ENCODE results near the gene EXOC3L2. TPM values are rescaled to one million over a fixed set of nuclear protein-coding genes. Genes with fewer than 3 reads are reported as not detected.

Gene EXOC3L2
- total RNA-seq, 1 experiment from 2014 or later: 0.08 TPM

DNA sequence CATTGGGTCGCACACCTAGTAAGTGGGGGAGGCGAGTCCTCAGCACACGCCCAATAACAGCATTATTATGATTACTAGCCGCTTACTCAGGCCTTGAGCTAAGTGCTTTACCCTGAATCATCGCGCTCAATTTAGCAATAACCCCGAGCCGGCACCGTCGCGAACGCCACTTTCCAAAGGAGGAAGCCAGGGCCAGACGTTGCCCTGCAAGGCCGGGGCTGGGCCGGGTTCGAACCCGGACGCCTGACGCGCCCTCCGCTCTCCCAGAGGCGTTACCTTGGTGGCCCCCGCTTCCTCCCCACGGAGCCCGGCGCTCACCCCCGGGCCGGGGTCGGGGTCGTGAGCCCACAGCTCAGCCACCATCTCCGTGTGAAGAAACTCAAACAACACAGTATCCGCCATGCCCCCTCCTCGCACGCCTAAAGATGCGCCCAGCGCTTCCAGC, 67.4 kb downstream of the EXOC3L2 start, which contains the start of gene TRAPPC6A:
TRAPPC6A (minus strand) TSS at position 421 of the 445 bp plus-strand sequence; CDS start at position 402, 19 bp downstream.
- BruUV-seq (replicated peaks): TSS peak; percentile 98
- ATAC-seq: peak; percentile 5
- DNase-seq (ENCODE audit: low read depth, low spot score): no peak

DNA sequence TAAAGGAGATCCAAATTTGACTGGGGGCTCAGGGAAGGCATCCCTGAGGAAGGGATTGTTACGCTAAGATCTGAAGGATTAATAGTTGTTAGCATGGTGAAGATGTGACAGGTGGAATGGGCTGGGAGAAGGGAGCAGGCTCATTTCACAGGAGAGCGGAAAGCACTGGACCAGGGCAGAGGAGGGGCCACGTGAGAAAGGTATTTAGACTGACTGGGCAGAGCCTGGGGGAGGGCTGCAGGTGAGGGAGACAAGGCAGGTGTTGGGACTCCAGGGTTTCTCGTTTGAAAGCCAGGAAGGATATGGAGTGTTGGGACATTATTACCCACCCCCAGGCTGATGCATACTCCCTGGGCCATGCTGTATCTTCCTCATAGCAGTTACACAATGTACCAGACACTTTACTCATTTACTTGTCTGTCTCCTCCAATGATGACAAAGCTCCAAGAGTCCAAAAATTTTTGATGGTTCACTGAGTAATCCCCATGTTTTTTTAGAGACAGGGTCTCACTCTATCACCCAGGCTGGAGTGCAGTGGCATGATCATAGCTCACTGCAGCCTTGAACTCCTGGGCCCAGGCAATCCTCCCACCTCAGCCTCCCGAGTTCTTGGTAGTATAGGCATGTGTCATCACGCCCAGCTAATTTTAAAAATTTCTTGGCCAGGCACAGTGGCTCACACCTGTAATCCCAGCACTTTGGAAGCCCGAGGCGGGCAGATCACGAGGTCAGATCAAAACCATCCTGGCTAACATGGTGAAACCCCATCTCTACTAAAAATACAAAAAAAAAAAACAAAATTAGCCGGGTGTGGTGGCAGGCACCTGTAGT, 69.5 kb downstream of the EXOC3L2 start:
- H3K27ac ChIP-seq (ENCODE audit: low read length): no peak overlapping the region
- DNase-seq (ENCODE audit: low read depth, low spot score): no peak
- POLR2A ChIA-PET: interaction anchor here (0.6 to 0.7 kb wide), 2 partner anchors 66 to 1530 kb away, joined by 3 to 5 read pairs; no protein-coding TSS in a partner anchor

More for the DNA sequence above, 67.4 kb downstream of the EXOC3L2 start, which contains the start of gene TRAPPC6A:
- Histone ChIP-seq H3K36me3 (ENCODE audit: control insufficient read depth, insufficient read depth, low read length) (no peaks in the 10 kb centered on the region), H3K27ac (ENCODE audit: low read length) (peak within 1 kb of the TSS; percentile 85), H3K9me3 (ENCODE audit: control insufficient read depth, insufficient read depth, low read depth, low read length) (no peaks in the 10 kb centered on the region), H3K27me3 (ENCODE audit: control insufficient read depth, insufficient read depth, low read length) (no peaks in the 10 kb centered on the region), H3K4me3 (ENCODE audit: low read depth in 2 of 2, low read length in 2 of 2) (peak within 1 kb of the TSS; percentile 88 to 90), H3K4me1 (ENCODE audit: control insufficient read depth, insufficient read depth, low read length) (no peaks in the 10 kb centered on the region)
- intact Hi-C loops (cut with micrococcal nuclease; ENCODE audit: unreplicated experiment): no loop called here
- POLR2A ChIA-PET: interaction anchor here (0.7 kb wide), 1 partner anchor 26 kb away, joined by 5 read pairs; no protein-coding TSS in a partner anchor
- CTCF ChIA-PET: no interaction called here
- TF ChIP-seq, protein P1, sequence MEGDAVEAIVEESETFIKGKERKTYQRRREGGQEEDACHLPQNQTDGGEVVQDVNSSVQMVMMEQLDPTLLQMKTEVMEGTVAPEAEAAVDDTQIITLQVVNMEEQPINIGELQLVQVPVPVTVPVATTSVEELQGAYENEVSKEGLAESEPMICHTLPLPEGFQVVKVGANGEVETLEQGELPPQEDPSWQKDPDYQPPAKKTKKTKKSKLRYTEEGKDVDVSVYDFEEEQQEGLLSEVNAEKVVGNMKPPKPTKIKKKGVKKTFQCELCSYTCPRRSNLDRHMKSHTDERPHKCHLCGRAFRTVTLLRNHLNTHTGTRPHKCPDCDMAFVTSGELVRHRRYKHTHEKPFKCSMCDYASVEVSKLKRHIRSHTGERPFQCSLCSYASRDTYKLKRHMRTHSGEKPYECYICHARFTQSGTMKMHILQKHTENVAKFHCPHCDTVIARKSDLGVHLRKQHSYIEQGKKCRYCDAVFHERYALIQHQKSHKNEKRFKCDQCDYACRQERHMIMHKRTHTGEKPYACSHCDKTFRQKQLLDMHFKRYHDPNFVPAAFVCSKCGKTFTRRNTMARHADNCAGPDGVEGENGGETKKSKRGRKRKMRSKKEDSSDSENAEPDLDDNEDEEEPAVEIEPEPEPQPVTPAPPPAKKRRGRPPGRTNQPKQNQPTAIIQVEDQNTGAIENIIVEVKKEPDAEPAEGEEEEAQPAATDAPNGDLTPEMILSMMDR (IDR thresholded peaks at IDR 0.05): no peak
- TF ChIP-seq POLR2AphosphoS5 (IDR thresholded peaks at IDR 0.05; ENCODE audit: low read depth, low read length): peak; percentile 55; the same call in 1 of the 2 replicates
- in situ Hi-C loops (cut with HindIII; ENCODE audit: low pct_unique_long_range_greater_than_20kb, low sequenced_read_pairs): no loop called here

More for the DNA sequence above, 69.5 kb downstream of the EXOC3L2 start:
- ATAC-seq: no peak
- Histone ChIP-seq H3K9me3 (ENCODE audit: control insufficient read depth, insufficient read depth, low read depth, low read length) (no peaks in the 10 kb centered on the region), H3K27me3 (ENCODE audit: control insufficient read depth, insufficient read depth, low read length) (no peaks in the 10 kb centered on the region), H3K4me1 (ENCODE audit: control insufficient read depth, insufficient read depth, low read length) (no peaks in the 10 kb centered on the region), H3K36me3 (ENCODE audit: control insufficient read depth, insufficient read depth, low read length) (no peaks in the 10 kb centered on the region), H3K4me3 (ENCODE audit: low read depth in 2 of 2, low read length in 2 of 2) (no peak overlapping the region)
- no TSS peak for BruUV-seq (replicated peaks)
- CTCF ChIA-PET: interaction anchor here (0.7 kb wide), 1 partner anchor 45 kb away, joined by 4 read pairs; no protein-coding TSS in a partner anchor
- in situ Hi-C loops (cut with HindIII; ENCODE audit: low pct_unique_long_range_greater_than_20kb, low sequenced_read_pairs) (no loop called here), intact Hi-C loops (cut with micrococcal nuclease; ENCODE audit: unreplicated experiment) (no loop called here)
- TF ChIP-seq TCF7L2 (IDR thresholded peaks at IDR 0.05; ENCODE audit: low read depth, low read length) (no peak), POLR2AphosphoS5 (IDR thresholded peaks at IDR 0.05; ENCODE audit: low read depth, low read length) (no peak), SIN3A (IDR thresholded peaks at IDR 0.05; ENCODE audit: borderline replicate concordance, insufficient read depth, low read depth, low read length) (no peak)
- TF ChIP-seq, protein P2, sequence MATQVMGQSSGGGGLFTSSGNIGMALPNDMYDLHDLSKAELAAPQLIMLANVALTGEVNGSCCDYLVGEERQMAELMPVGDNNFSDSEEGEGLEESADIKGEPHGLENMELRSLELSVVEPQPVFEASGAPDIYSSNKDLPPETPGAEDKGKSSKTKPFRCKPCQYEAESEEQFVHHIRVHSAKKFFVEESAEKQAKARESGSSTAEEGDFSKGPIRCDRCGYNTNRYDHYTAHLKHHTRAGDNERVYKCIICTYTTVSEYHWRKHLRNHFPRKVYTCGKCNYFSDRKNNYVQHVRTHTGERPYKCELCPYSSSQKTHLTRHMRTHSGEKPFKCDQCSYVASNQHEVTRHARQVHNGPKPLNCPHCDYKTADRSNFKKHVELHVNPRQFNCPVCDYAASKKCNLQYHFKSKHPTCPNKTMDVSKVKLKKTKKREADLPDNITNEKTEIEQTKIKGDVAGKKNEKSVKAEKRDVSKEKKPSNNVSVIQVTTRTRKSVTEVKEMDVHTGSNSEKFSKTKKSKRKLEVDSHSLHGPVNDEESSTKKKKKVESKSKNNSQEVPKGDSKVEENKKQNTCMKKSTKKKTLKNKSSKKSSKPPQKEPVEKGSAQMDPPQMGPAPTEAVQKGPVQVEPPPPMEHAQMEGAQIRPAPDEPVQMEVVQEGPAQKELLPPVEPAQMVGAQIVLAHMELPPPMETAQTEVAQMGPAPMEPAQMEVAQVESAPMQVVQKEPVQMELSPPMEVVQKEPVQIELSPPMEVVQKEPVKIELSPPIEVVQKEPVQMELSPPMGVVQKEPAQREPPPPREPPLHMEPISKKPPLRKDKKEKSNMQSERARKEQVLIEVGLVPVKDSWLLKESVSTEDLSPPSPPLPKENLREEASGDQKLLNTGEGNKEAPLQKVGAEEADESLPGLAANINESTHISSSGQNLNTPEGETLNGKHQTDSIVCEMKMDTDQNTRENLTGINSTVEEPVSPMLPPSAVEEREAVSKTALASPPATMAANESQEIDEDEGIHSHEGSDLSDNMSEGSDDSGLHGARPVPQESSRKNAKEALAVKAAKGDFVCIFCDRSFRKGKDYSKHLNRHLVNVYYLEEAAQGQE (IDR thresholded peaks at IDR 0.05; ENCODE audit: insufficient read depth in 1 of 2, low read depth in 2 of 2, low read length in 1 of 2): no peak
- TF ChIP-seq, protein P1 (IDR thresholded peaks at IDR 0.05): no peak

Data from Panc1 (cell line).